GM19324 (cell line): Measurements from ENCODE around the gene C1orf50.

Experiments used
- ATAC-seq: cut with Tn5 transposase; IDR thresholded peaks from one replicate; pipeline ENCODE4 v1.9.1; 2021; ENCODE audit warnings: mild to moderate bottlenecking, moderate library complexity; ENCODE audit not compliant: unreplicated experiment, low FRiP score

Gene C1orf50

GRCh38 chr1:42757892-42758275, 9.2 kb upstream of the C1orf50 start:
- ATAC-seq, result no peak

GRCh38 chr1:42758641-42759040, 8.4 kb upstream of the C1orf50 start:
- ATAC-seq, result no peak

- no peak for ATAC-seq
Observed at GRCh38 chr1:42759114-42759513, 7.9 kb upstream of the C1orf50 start.

- ATAC-seq, result no peak
Observed at GRCh38 chr1:42761567-42761966, 5.5 kb upstream of the C1orf50 start.

DNA sequence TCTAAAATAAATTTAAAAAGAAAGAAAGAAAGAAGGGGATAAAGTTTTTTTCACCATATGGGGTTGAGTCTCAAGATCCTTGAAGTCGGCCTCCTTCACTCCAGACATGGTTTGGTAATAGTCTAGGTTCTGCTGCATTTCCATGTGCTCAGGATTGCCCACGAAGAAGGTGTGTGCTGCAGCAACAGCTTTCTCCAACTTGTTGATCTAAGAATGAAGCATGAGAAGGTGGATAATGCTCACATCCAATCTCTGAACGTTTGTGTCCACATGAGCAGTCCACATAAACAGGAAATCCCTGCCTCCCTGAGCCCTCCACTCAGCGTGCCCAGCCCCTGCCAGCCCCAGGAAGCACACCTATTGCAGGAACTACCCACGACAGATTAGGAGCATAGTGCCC, 4.8 kb upstream of the C1orf50 start:
- ATAC-seq, result no peak

DNA sequence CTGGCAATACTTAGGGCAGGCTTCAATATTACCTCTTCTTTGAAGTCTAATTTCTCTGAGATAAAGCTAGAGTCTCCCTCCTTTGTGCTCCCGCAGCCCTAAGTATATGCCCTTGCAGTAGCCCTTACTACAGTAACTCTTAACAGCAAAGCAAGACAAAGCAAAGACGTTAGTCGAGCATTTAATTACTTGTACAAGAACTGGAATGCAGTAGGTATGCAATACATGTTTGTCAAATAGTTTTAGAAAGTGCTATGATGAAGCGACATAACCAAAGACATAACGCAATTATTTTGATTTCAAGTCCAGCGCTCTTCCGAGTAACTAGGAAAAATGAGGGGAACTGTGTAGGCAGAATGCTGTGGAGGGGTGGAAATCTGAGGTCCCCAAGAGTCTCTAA, 1.8 kb upstream of the C1orf50 start:
- no peak for ATAC-seq

GRCh38 chr1:42765832-42766740, 963 bp upstream of the C1orf50 start:
- peak; percentile 4 for ATAC-seq

DNA sequence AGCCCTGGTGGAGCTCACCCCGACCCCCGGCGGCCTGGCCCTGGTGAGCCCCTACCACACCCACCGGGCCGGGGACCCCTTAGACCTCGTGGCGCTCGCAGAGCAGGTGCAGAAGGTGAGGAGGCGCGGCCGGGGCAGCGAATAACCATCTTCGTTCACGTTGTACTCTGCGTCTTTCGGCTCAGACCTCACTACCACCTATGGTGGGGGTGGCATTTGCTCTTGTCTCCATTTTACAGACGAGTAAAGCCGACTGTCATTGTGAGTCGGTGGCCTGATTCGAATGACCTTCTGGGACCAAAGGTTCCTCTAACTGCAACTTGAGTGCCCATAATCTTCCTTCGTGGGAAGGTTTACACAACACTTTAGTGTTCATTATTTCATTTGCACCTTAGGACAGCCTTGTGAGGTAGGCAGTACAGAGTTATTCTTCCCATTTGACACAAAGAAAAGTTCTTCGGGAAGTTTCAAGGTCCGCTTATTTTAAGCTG, 506 bp downstream of the C1orf50 start:
- peak; percentile 2 for ATAC-seq

DNA sequence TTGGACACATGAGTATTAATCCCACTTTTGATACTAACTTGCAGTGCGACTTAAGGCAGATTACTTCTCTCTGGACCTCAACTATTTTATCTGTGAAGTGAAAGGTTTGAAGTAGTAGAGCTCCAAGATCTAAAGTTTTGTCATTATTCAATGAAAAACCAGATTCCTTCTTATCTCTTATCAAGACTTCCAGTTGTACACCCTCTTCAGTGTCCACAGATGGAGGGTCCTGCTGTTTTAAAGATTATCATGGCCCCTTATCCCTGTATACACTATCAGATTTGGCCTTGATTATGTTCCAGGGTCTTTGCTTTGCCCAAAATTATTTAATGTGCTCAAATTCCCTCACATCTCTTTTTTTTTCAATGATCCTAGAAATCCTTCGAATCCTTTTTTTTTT, 1.1 kb downstream of the C1orf50 start:
- ATAC-seq, result no peak

DNA sequence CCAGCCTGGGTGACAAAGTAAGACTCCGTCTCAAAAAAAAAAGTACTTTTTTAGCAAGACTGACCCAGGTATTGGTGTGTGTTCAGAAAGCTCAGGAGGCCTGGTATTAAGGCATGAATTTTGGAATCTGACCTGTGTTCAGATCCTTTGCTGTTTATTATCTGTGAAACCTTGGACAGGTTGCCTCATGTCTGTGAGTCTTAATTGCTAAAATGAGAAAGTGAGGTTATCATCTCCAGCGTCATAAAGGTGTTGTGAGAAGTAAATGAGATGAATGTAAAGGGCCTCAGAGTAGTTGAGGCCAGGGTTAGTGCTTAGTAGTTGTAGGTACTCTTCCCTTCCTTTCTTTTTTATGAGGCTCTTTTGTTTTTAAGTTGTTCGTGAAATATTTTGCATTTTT, 2.8 kb downstream of the C1orf50 start:
- no peak for ATAC-seq

DNA sequence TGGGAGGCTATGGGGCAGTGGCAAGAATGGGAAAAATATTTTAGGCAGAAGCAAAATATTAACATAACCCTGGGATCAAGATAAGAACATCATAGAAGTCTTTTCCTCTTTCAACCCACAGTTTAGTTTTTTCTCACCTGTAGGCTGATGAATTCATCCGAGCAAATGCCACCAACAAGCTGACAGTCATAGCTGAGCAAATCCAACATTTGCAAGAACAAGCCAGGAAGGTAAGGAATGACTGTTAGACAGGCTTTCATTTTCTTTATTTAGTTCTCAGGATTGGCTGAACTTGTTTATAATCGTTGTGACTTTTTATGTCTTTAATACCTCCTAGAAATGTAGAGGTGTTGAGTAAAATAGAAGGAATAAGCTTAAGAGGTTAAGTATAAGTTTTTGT, 6.4 kb downstream of the C1orf50 start:
- no peak for ATAC-seq

GRCh38 chr1:42774928-42775526, 8.0 kb downstream of the C1orf50 start:
- no peak for ATAC-seq

DNA sequence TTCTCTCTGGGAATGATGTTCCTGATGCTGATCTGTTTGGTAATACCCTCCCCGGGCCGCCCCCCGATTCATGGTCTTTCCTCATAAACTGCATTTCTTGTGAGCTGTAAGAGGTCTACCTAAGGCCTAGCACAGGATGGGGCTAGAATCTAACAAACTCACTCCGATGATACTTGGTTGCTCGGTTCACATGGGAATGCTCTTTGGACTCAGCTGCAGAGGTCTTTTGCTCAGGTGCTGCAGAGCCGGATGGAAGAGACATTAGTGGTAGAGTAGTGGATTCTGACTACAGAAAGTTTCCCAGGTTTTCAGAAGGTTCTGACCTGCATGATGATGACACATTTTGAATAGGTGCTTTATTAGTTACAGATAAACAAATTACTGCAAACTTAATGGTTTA, 9.5 kb downstream of the C1orf50 start:
- no peak for ATAC-seq

- ATAC-seq, result no peak
Observed at GRCh38 chr1:42777852-42778251, 10.8 kb downstream of the C1orf50 start.

GRCh38 chr1:42779725-42780124, 12.7 kb downstream of the C1orf50 start:
- ATAC-seq, result no peak

GRCh38 chr1:42780176-42780575, 13.1 kb downstream of the C1orf50 start:
- no peak for ATAC-seq

GRCh38 chr1:42783092-42783491, 16.0 kb downstream of the C1orf50 start:
- ATAC-seq, result no peak

- no peak for ATAC-seq
Observed at GRCh38 chr1:42784547-42784945, 17.5 kb downstream of the C1orf50 start.

DNA sequence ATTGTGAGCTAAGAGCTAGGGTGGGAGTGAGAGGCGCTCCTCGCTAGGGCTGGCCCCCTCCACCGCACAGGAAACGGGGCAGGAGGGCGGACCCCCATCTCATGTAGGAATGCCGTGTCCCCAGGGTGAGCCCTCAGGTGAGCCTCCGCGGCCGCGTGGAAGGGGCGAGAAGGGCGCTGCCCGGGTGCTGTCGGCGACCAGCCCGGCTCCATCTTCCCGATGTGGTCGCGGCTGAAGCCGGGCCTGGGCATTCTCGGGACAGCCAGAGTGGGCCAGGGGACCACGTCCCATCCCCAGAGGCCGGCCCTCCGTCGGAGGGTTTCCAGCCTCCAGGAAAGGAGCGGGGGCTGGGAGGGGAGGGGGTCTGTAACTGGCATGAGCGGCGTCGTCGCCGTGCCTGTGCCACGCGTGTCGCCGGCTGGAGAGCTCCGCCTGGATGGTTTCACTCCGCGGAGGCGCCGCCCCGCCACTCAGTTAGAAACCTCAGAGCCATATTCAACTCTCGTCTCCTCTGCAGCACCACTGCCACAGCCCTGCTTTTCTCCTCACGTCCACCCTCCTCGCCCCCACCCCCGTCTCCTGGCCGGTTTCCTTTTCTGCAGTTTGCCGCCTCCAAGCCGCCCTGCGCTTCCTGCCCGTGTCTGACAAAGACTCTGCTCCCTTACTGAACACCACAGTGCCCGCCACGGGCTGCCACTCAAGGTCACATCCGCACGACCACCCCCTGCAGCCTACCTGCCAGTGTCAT, 18.1 kb downstream of the C1orf50 start, which contains the start of gene TMEM269:
Gene TMEM269 (plus strand): TSS at position 46 of the 748 bp plus-strand sequence. CDS start 4,903 bp downstream, outside the sequence.
- no peak for ATAC-seq

GRCh38 chr1:42786097-42786496, 19.0 kb downstream of the C1orf50 start:
- ATAC-seq, result no peak

DNA sequence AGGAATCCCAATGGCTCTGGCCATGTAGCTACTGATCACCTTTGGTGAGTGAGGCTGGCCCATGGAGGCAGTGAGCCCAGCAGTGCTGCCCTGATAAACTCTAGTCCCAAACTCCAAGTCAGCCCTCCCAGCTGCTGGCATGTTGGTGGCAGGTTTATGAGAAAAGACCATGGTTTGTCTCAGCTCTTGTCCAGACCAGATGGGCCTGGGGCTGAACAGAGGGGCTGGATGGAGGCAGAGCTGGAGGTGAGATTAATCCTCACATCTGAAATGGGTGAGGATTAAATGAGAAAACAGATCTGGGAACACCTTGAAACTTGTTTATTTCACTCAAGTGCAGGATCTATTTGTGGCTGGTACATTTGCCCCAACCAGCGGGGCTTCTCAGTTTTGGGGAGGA, 21.0 kb downstream of the C1orf50 start:
- no peak for ATAC-seq
